HCT116 (cell line): ENCODE measurements around the gene NHLRC4.

Experiments used
- TF ChIP-seq, protein P1 (sequence below), 3 experiments: fragments of 200-600 bp in 1 of 3; sonication (generic) in 1 of 3; IDR thresholded peaks in 2 of 3; conservative IDR thresholded peaks in 1 of 3; 2 replicates each; pipeline ENCODE4 v1.5.1; 2012 to 2017; ENCODE audit warnings: low read depth in 2 of 3, low read length in 2 of 3, antibody characterized with exemption in 1 of 3, borderline replicate concordance in 1 of 3, control low read depth in 1 of 3, mild to moderate bottlenecking in 1 of 3, mixed read lengths in 1 of 3, mixed run types in 1 of 3, moderate library complexity in 1 of 3; ENCODE audit not compliant: insufficient read depth in 1 of 3
- TF ChIP-seq, protein P2 (sequence below): IDR thresholded peaks from 2 replicates; pipeline ENCODE4 v1.6.1; 2012
- TF ChIP-seq, protein P3 (sequence below): IDR thresholded peaks from 2 replicates; pipeline ENCODE4 v1.6.1; 2012

DNA sequence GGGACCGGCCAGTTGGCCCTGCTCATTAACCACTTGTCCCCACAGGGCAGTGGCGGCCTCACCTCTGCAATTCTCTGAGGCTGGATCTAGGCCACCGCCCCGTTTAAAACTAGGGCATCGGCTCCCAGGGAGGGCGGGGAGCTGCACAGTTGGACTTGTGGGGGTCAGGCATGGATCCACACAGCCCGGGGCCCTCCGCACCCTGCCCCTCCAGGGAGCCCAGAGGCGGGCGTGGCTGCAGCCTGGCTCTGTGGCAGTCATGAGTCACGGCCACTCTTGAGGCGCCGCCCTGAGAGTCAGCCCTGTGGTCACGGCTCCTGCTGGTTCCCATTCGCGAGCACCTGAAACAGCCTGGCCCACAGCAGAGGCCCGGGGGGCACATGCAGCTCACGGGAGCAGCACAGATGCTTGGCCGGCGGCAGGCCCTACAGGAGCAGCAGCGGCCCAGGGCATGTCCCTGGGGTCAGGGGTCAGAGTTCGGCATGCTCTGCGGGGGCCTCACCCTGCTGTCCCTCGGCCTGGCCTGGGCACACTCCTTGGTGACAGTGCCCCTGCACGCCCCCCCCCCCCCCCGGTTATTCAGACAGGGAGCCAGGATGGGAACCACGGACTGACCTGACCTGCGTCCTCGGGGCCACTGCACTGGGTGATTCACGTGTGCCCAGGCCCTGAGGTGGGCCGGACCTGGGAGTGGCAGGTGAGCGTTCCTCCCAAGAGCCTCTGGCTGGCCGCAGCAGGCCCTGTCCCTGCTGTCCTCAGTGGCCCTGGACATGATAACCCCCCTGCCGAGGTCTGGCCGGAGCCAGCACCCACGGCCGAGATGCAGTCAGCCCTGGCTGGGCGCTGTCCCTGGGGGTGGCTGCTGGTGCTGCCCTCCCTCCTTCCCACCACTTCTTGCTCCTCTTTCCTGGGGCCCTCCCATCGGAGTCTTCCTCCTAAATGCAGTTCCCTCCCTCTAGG, 31.1 kb upstream of the NHLRC4 start:
- TF ChIP-seq, protein P1, sequence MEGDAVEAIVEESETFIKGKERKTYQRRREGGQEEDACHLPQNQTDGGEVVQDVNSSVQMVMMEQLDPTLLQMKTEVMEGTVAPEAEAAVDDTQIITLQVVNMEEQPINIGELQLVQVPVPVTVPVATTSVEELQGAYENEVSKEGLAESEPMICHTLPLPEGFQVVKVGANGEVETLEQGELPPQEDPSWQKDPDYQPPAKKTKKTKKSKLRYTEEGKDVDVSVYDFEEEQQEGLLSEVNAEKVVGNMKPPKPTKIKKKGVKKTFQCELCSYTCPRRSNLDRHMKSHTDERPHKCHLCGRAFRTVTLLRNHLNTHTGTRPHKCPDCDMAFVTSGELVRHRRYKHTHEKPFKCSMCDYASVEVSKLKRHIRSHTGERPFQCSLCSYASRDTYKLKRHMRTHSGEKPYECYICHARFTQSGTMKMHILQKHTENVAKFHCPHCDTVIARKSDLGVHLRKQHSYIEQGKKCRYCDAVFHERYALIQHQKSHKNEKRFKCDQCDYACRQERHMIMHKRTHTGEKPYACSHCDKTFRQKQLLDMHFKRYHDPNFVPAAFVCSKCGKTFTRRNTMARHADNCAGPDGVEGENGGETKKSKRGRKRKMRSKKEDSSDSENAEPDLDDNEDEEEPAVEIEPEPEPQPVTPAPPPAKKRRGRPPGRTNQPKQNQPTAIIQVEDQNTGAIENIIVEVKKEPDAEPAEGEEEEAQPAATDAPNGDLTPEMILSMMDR (IDR thresholded peaks at IDR 0.05 in 2 of 3, conservative IDR thresholded peaks at IDR 0.05 in 1 of 3; ENCODE audit: borderline replicate concordance in 1 of 3, insufficient read depth in 1 of 3, low read depth in 2 of 3, low read length in 2 of 3), result no peak
- TF ChIP-seq, protein P2, sequence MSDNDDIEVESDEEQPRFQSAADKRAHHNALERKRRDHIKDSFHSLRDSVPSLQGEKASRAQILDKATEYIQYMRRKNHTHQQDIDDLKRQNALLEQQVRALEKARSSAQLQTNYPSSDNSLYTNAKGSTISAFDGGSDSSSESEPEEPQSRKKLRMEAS, result peak; percentile 66; the same call in 1 of the 2 replicates
- TF ChIP-seq, protein P3, sequence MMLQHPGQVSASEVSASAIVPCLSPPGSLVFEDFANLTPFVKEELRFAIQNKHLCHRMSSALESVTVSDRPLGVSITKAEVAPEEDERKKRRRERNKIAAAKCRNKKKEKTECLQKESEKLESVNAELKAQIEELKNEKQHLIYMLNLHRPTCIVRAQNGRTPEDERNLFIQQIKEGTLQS, result no peak
